KBM-7 (cell line): ENCODE results near the gene S100A2.
"Not testable (repeated sequence)": the region's sequence is repeated elsewhere in the genome, so short reads cannot be mapped to it uniquely, and the experiment has no call there.

ENCODE experiments used
- DNase-seq: peaks from one replicate; pipeline ENCODE4 v3.0.0-alpha.2; 2015
- in situ Hi-C: fragments of 300-500 bp; cut with MboI; formaldehyde crosslinking; loops from 2 replicates; pipeline ENCODE4 v1.14.3; 2020; ENCODE audit warnings: low sequenced_read_pairs, low pct_unique_long_range_greater_than_20kb, mixed read lengths

Gene S100A2

DNA sequence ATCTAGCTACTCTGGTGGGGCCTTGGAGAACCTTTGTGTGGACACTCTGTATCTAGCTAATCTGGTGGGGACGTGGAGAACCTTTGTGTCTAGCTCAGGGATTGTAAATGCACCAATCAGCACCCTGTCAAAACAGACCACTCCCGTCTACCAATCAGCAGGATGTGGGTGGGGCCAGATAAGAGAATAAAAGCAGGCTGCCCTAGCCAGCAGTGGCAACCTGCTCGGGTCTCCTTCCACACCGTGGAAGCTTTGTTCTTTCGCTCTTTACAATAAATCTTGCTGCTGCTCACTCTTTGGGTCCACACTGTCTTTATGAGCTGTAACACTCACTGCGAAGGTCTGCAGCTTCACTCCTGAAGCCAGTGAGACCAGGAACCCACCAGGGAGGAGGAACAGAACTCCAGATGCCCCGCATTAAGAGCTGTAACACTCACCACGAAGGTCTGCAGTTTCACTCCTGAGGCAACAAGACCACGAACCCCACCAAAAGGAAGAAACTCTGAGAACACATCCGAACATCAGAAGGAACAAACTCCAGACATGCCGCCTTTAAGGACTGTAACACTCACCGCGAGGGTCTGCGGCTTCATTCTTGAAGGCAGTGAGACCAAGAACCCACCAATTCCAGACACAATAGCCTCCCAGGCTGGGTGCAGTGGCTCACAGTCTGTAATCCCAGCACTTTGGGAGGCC is 43.1 kb downstream of the S100A2 start:
- in situ Hi-C loops, DNase-seq: not testable (repeated sequence)

DNA sequence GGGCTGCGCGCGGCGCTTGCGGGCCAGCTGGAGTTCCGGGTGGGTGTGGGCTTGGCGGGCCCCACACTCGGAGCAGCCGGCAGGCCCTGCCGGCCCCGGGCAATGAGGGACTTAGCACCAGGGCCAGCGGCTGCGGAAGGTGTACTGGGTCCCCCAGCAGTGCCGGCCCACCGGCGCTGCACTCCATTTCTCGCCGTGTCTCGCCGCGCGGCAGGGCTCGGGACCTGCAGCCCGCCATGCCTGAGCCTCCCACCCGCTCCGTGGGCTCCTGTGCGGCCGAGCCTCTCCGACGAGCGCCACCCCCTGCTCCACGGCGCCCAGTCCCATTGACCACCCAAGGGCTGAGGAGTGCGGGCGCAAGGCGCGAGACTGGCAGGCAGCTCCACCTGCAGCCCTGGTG is 43.8 kb downstream of the S100A2 start:
- in situ Hi-C loops, DNase-seq: not testable (repeated sequence)

DNA sequence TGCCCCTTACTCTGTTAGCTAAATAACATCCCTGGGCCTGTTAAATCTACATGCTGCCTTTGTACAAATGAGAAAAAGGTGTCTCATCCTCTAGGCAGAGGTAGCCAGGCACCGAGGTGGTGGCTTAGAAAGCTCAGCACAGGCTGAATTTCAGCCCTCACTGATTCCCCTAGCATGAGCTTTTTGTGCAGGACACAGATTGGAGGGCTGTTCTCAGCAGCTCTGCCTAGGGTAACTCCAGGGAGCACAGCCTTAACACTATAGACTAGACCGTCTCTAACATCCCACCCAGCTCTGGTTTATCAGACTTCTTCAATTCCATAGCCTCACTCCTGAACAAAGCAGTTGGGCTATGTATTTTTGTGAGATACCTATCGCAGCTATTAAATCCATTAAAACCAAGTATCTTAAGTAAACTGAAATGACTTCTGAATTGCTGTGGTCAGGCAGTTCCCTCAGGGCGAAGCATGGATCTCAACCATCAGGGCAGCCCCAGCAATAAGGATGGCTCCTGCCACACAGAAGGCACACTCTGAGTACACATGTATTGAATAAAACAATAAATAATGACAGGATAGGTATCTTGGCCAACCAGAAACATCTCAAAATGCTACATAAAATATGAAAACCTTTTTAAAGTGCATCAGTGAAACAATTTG is 44.7 kb downstream of the S100A2 start:
- in situ Hi-C loops: no loop called here

DNA sequence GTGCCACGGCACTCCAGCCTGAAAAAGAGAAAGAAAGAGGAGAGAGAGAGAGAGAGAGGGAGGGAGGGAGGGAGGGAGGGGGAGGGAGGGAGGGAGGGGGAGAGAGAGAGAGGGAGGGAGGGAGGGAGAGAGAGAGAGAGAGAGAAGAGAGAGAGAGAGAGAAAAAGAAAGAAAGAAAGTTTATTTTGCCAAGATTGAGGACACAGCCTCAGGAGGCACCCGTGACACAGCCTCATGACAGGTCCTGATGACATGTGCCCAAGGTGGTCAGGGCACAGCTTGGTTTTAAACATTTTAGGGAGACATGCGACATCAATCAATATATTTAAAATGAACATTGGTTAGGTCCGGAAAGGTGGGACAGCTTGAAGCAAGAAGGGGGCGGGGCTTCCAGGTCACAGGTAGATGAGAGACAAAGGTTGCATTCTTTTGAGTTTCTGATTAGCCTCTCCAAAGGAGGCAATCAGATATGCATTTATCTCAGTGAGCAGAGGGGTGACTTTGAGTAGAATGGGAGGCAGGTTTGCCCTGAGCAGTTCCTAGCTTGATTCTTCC is 45.4 kb downstream of the S100A2 start:
- in situ Hi-C loops, DNase-seq: not testable (repeated sequence)

More for the DNA sequence above, 44.7 kb downstream of the S100A2 start:
- no peak for DNase-seq

DNA sequence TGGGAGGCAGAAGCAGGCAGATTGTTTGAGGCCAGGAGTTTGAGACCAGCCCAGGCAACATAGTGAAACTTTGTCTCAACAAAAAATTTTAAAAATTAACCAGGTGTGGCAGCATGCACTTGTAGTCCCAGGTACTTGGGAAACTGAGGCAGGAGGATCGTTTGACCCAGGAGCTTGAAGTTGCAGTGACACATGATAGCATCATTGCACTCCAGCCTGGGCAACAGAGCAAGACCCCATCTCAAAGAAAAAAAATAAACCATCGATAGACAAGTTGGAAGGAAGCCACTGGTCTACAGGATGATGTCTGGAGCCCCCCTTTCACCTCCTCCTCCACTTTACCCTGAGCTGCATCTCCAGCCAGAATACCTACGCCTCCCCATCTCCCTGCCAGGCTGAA is 46.4 kb downstream of the S100A2 start:
- in situ Hi-C loops: loop anchor here (10.0 kb wide), 1 partner anchor 46 kb away; the partner anchor contains the start of gene S100A2
- DNase-seq: no peak

DNA sequence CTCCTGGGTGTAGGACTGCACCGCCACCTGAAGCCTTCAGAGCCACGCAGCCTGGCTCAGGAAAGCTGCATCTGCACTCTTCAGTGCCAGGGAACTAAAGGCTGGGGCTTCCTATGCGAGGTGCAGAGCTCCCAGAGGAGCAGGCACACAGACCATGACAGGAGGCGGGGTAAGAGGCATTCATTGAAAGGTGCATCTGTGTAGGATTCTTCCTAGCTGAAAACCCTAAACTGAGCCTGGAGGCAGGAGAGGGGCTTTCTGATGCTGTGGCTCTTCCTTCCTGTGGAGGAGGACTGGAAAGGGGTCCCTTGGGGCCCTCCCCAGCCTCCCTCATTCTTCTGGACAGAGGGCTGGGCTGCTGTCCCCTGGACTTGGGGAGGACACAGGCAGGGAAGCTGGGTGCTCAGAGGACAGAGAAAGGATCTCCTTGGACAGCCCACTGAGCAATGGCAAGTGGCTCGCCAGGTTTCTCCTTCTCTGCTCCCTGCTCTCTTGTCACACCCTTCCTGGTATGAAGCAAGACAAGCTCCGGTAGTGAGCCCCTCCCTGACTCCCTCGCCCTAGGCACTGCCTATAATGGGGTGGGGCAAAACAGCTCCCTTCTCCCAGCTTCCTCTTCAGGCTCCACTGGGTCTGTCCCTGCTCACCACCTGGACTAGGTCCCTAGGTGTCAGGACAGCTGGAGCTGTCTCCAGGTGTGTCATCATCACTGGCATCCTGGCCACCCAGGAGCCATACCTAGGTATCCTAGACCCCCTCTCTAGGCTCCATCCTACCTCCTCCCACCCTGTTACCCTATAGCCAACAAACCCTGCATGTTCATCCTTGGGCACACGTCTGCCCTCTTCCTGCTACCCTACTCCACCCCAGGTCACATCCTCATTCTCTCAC is 49.9 kb downstream of the S100A2 start:
- DNase-seq: peak; percentile 64
- in situ Hi-C loops: loop anchor here (10.0 kb wide), 1 partner anchor 49 kb away; the partner anchor contains the start of gene S100A2

DNA sequence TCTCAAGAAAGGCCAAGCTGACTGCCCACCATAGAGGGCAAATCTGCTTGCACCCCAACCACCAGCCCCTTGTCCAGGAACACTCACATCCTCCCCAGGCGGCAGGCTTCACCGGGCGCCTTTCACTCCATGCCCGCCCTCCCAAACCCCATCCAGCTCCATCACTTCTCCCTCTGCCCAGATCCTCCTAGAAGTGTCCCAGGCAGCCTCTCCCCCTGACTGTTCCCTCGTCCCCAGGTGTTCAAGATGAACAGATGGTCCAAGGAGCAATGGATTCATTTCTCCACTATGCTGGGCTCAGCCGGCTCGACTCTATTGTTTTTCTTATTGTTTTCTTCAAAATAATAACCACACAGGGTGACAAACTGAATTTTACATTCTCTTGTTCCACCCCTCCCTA is 52.0 kb downstream of the S100A2 start:
- in situ Hi-C loops: loop anchor here (10.0 kb wide), 1 partner anchor 51 kb away; the partner anchor contains the start of gene S100A2
- no peak for DNase-seq

DNA sequence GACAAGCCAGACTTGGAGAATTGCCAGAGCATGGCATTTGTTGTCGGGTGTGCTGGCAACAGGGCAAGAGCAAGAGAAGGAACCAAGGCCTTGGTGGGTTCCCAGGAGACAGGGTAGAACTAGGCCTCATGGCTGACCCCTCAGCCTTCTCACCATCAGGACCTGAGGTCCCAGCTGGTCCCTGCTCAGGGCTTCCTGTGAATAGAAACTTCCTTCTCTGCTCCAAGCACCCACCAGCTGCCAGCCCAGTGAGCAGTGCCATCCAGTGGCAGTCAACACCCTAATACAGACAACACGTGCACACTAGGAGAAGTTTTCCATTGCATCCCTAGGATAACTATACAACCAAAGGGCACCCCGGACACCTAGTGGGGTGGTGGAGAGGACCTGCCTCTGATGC is 52.6 kb downstream of the S100A2 start:
- in situ Hi-C loops: loop anchor here (10.0 kb wide), 1 partner anchor 52 kb away; the partner anchor contains the start of gene S100A2
- DNase-seq: no peak
